GM12873 (cell line): ENCODE results near the gene DPAGT1.

Source experiments
- TF ChIP-seq, protein P1 (sequence below): IDR thresholded peaks from 2 replicates; pipeline ENCODE4 v1.5.1; 2012; ENCODE audit warnings: low read depth, mild to moderate bottlenecking, moderate library complexity, low read length, control low read depth; ENCODE audit not compliant: insufficient read depth; ENCODE audit errors: missing control alignments

The DPAGT1 gene

GRCh38 chr11:119048644-119049043 lies 53.0 kb downstream of the DPAGT1 start:
- TF ChIP-seq, protein P1, sequence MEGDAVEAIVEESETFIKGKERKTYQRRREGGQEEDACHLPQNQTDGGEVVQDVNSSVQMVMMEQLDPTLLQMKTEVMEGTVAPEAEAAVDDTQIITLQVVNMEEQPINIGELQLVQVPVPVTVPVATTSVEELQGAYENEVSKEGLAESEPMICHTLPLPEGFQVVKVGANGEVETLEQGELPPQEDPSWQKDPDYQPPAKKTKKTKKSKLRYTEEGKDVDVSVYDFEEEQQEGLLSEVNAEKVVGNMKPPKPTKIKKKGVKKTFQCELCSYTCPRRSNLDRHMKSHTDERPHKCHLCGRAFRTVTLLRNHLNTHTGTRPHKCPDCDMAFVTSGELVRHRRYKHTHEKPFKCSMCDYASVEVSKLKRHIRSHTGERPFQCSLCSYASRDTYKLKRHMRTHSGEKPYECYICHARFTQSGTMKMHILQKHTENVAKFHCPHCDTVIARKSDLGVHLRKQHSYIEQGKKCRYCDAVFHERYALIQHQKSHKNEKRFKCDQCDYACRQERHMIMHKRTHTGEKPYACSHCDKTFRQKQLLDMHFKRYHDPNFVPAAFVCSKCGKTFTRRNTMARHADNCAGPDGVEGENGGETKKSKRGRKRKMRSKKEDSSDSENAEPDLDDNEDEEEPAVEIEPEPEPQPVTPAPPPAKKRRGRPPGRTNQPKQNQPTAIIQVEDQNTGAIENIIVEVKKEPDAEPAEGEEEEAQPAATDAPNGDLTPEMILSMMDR = no peak

DNA sequence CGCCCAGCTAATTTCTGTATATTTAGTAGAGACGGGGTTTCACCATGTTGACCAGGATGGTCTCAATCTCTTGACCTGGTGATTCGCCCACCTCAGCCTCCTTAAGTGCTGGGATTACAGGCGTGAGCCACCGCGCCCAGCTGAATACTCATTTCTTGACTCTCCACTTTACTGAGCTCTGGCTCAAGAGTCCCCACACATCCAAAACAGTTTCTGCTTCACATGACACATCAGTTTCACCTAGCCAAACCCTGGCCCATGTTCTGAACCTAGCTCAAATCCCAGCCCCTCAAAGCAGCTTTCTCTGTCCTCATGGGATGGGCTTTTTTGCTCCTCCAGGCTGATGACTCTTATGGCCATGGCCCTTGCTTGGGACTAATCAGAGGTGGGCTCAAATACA lies 54.4 kb downstream of the DPAGT1 start:
- TF ChIP-seq, protein P1 = no peak
